Measurements from ENCODE around the gene KRT13. TPM values are rescaled to one million over a fixed set of nuclear protein-coding genes. Genes with fewer than 3 reads are reported as not detected.

The KRT13 gene
- total RNA-seq, 1 donor from 2014 or later: not detected

DNA sequence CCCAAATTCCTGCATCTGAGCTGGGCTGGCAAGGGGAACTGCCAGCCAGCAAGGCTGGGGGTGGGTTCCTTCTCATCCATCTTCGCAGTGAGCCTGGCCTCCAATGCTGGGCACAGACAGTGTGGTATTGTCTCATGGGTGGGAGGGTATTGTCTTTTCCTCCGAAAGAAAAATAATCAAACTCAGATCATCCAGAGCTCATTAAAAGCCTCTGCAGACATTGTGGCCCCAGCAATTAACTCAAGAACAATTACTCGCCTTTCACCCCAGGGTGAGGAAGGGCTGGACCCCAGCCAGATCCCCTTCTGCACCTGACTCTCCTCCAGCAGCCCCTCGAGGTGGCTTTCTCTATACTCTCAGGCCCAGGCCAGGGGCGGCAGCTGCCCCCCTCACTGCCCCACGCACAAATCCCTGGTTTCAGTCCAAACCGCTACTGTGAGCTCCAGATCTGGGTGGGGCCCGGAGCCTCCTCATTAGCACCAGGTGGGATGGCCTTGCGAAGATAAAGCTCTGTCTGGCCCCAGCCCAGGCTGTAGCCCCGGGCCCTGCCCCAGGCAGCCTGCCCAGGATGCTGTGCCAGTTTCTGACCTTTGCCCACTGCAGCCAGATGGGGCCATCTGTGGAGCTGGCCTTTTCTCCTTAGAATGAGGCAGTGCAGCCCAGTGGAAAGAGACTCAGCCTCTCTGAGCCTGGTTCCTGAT lies 15.6 kb upstream of the KRT13 start:
- DNase-seq (ENCODE audit: low read depth, low spot score): no peak
- TF ChIP-seq, protein P1, sequence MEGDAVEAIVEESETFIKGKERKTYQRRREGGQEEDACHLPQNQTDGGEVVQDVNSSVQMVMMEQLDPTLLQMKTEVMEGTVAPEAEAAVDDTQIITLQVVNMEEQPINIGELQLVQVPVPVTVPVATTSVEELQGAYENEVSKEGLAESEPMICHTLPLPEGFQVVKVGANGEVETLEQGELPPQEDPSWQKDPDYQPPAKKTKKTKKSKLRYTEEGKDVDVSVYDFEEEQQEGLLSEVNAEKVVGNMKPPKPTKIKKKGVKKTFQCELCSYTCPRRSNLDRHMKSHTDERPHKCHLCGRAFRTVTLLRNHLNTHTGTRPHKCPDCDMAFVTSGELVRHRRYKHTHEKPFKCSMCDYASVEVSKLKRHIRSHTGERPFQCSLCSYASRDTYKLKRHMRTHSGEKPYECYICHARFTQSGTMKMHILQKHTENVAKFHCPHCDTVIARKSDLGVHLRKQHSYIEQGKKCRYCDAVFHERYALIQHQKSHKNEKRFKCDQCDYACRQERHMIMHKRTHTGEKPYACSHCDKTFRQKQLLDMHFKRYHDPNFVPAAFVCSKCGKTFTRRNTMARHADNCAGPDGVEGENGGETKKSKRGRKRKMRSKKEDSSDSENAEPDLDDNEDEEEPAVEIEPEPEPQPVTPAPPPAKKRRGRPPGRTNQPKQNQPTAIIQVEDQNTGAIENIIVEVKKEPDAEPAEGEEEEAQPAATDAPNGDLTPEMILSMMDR (conservative IDR thresholded peaks at IDR 0.05): no peak
- Mint-ChIP-seq H3K9me3 (no peaks in the 10 kb centered on the region), H3K36me3 (ENCODE audit: low read depth) (no peaks in the 10 kb centered on the region), H3K27me3 (ENCODE audit: low read depth) (peaks cover 23% of the 10 kb centered on the region), H3K4me1 (no peaks in the 10 kb centered on the region), H3K4me3 (no peak overlapping the region), H3K27ac (ENCODE audit: unreplicated experiment) (no peak overlapping the region)

GRCh38 chr17:41519501-41520224 lies 14.3 kb upstream of the KRT13 start:
- no peak overlapping the region for H3K4me3 Mint-ChIP-seq
- H3K9me3 Mint-ChIP-seq: no peaks in the 10 kb centered on the region
- H3K36me3 Mint-ChIP-seq (ENCODE audit: low read depth): no peaks in the 10 kb centered on the region
- no peaks in the 10 kb centered on the region for H3K4me1 Mint-ChIP-seq
- DNase-seq (ENCODE audit: low read depth, low spot score): no peak
- H3K27me3 Mint-ChIP-seq (ENCODE audit: low read depth): peaks cover 11% of the 10 kb centered on the region
- no peak overlapping the region for H3K27ac Mint-ChIP-seq (ENCODE audit: unreplicated experiment)
- TF ChIP-seq, protein P1 (conservative IDR thresholded peaks at IDR 0.05): no peak

GRCh38 chr17:41518789-41519449 lies 13.5 kb upstream of the KRT13 start, which contains the start of gene KRT15:
Gene KRT15 (minus strand): TSS chr17:41518890. CDS start chr17:41518827, 63 bp downstream.
- no peak within 1 kb of the TSS for H3K4me3 Mint-ChIP-seq

DNA sequence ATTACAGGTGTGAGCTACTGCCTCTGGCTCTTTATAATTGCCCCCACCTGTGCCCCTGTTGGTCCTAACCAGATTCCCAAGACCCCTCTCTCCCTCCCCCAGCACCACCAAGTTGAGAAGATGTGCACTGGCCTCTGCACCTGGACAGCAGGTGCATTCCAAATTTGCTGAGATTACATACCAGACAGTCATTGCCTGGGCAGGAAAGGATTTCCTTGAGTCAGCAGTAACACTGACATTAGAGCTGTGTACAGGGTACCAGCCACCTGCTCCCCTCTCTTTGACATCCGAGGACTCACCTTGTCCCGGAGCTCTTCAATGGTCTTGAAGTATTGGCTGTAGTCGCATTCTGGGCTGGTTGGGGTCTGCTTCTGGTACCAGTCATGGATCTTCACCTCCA lies 12.6 kb upstream of the KRT13 start:
- H3K4me1 Mint-ChIP-seq: no peaks in the 10 kb centered on the region
- H3K9me3 Mint-ChIP-seq: no peaks in the 10 kb centered on the region
- no peak overlapping the region for H3K27ac Mint-ChIP-seq (ENCODE audit: unreplicated experiment)
- peaks cover 5% of the 10 kb centered on the region for H3K27me3 Mint-ChIP-seq (ENCODE audit: low read depth)
- H3K4me3 Mint-ChIP-seq: no peak overlapping the region
- H3K36me3 Mint-ChIP-seq (ENCODE audit: low read depth): no peaks in the 10 kb centered on the region
- TF ChIP-seq, protein P1 (conservative IDR thresholded peaks at IDR 0.05): no peak
- DNase-seq (ENCODE audit: low read depth, low spot score): no peak

More at GRCh38 chr17:41518789-41519449, 13.5 kb upstream of the KRT13 start, which contains the start of gene KRT15:
- Mint-ChIP-seq H3K27me3 (ENCODE audit: low read depth) (peaks cover 5% of the 10 kb centered on the region), H3K9me3 (no peaks in the 10 kb centered on the region), H3K4me1 (no peaks in the 10 kb centered on the region), H3K36me3 (ENCODE audit: low read depth) (no peaks in the 10 kb centered on the region), H3K27ac (ENCODE audit: unreplicated experiment) (no peak within 1 kb of the TSS)
- no peak for DNase-seq (ENCODE audit: low read depth, low spot score)
- TF ChIP-seq, protein P1 (conservative IDR thresholded peaks at IDR 0.05): no peak

DNA sequence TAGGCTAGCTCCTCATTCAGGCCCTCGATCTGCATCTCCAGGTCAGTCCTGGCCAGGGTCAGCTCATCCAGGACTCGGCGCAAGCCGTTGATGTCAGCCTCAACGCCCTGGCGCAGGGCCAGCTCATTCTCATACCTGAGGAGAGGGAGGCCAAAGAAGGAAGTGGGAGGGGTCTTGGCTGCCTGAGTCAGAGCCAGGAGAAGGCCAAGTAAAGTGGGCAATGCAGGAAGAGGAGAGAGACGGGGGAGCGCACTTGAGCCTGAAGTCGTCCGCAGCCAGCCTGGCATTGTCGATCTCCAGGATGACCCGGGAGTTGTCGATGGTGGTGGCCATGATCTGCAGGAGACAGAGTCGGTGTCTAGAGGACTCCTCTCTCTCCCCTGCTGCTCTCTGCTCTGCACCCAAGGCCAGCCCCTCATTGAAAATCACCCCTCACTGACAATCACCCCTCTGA lies 11.4 kb upstream of the KRT13 start:
- Mint-ChIP-seq H3K27me3 (ENCODE audit: low read depth) (peaks cover 5% of the 10 kb centered on the region), H3K36me3 (ENCODE audit: low read depth) (no peaks in the 10 kb centered on the region), H3K27ac (ENCODE audit: unreplicated experiment) (peak overlapping the region; percentile 43), H3K4me1 (no peaks in the 10 kb centered on the region), H3K4me3 (no peak overlapping the region), H3K9me3 (no peaks in the 10 kb centered on the region)
- TF ChIP-seq, protein P1 (conservative IDR thresholded peaks at IDR 0.05): no peak
- DNase-seq (ENCODE audit: low read depth, low spot score): no peak
